NCI-H510A (cell line): ENCODE measurements around the gene NRAP.

Source experiments
- DNase-seq: peaks from one replicate; lab custom pipeline; 2025; lab: John Stamatoyannopoulos, UW

The NRAP gene

DNA sequence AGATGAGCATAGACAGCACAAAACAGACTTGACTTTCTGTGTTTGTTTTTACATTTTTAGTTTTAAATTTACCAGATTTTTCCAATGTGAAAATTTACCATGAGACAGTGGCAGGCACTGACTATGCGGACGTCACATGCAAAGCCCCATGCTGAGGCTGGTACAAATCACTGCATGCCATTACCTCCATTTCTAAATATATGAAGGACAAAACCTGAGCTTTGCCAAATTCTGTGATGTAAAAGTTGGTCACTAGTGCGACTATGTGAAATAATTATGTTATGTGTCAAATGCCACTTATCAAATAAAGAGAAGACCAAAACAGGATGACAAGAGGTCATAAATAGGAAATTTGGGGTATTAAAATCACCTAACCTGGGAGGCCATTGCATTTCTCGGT lies 22.1 kb downstream of the NRAP start:
- DNase-seq = no peak

- DNase-seq = no peak
Observed at GRCh38 chr10:113639966-113640365, 23.9 kb downstream of the NRAP start.

- DNase-seq = no peak
Observed at GRCh38 chr10:113631684-113632367, 32.0 kb downstream of the NRAP start.

- no peak for DNase-seq
Observed at GRCh38 chr10:113630929-113631533, 32.8 kb downstream of the NRAP start.

- no peak for DNase-seq
Observed at GRCh38 chr10:113628607-113629153, 35.2 kb downstream of the NRAP start.

- DNase-seq = no peak
Observed at GRCh38 chr10:113627836-113628235, 36.0 kb downstream of the NRAP start.

GRCh38 chr10:113626809-113627355 lies 37.0 kb downstream of the NRAP start:
- DNase-seq = no peak

DNA sequence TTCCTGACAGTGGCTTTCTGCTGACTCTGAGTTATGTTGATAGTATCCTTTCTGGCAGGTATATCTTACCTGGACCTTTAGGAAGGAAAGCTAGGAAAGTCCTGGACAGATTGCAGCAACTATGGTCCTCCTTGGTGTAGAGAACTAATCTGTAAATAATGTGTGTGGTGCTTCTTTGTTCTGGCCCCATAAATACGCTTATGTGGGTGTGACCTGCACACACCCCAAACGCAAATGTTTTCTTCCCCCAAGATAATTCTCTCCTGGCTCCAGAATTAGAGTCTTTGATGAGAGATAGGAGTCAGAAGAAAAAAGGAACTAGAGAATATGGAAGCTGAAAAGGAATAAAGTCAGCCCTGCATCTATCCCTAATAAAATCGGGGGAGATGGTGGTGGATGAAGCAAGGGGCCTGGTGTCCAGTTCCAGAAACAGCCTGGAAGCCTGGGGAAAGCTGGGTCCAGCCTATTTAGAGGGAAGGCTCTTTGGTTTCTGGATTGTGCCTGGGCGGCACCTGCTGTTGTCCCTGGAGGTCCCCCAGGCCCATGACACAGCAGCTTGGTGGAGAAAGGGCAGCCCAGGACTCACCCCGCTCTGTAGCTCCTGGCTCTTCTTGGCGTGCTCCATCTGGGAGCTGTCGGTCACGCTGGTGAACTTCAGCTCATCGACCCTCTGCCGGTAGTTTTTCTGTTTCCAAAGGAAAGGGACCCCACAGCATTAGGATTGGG lies 38.2 kb downstream of the NRAP start:
- DNase-seq = no peak

GRCh38 chr10:113622831-113623230 lies 41.0 kb downstream of the NRAP start:
- DNase-seq = no peak

DNA sequence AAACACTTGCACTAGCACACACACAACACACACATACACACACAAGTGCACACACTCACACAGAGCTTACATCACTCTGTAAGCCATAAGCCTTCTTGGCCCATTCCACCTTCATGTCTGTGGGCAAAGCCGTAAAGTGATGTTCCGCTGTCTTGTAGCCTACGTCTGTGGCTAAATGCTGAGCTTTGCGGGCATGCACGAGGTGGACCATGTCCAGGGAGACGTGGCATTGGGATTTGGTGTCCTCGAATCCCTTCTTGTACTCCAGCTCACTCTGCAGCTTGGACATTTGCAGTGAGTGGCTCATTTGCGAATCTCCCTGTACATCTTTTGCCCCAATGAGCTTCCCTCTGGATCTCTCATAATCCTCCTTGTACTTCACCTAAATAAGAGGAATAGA lies 42.0 kb downstream of the NRAP start:
- no peak for DNase-seq

DNA sequence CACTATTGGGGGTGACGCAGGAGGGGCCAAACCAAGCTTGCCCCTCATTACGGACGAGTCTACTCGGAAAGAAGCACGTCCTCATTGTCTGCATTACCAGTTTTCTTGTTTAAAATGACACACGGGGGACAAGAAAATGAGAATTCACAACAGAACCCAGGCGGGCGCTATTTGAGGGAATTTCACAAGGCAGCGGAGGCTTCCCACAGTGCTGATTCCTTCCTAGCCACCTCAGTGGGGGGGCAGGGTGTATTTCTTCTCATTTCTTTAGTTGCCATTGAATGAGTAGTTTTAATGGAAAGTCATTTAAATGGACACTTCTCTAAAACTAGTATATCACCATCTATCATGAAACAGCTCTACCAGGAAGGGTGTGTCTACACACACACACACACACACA lies 42.9 kb downstream of the NRAP start:
- DNase-seq = no peak

- no peak for DNase-seq
Observed at GRCh38 chr10:113620511-113620910, 43.3 kb downstream of the NRAP start.

GRCh38 chr10:113619401-113619800 lies 44.4 kb downstream of the NRAP start:
- no peak for DNase-seq

- DNase-seq = no peak
Observed at GRCh38 chr10:113618338-113618737, 45.5 kb downstream of the NRAP start.

DNA sequence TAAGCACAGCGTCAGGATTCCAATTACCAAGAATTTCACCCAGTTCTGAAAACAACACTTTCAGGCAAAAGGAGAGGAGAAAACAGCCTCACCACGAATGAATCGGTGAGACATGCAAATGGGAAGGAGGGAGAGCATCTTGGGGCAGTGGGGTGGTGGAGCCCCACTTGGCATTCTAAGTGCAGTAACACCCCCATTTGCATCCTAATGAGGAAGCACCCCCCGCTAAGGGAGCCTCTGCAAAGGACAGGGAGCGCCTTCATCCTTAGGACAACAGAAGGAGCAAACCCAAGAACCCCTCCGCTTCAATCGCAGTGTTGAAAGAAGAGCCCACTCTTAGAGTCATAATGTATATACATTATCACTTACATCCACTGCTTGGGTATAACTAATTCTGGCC lies 46.8 kb downstream of the NRAP start:
- DNase-seq = no peak

GRCh38 chr10:113616244-113617074 lies 47.4 kb downstream of the NRAP start:
- no peak for DNase-seq

- DNase-seq = no peak
Observed at GRCh38 chr10:113613977-113614690, 49.7 kb downstream of the NRAP start.

GRCh38 chr10:113613427-113613826 lies 50.4 kb downstream of the NRAP start:
- no peak for DNase-seq

DNA sequence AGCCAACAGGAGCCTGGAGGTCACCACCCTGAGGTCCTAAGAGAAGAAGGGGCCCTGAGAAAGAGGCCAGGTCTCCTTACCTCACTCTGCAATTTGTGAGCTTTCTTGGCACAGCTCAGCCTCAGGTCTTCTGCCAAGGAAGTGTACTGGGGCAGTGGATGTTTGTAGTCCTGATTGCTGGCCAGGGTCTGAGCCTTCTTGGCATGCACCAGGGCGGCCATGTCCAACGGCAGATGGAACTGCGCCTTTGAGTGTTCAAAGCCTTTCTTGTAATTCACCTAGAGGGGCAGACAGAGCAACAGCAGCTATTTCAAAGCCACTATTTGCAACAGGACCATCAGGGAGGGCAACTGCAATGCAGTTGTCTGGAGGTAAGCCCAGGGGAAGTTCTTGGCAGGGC lies 51.7 kb downstream of the NRAP start:
- no peak for DNase-seq

DNA sequence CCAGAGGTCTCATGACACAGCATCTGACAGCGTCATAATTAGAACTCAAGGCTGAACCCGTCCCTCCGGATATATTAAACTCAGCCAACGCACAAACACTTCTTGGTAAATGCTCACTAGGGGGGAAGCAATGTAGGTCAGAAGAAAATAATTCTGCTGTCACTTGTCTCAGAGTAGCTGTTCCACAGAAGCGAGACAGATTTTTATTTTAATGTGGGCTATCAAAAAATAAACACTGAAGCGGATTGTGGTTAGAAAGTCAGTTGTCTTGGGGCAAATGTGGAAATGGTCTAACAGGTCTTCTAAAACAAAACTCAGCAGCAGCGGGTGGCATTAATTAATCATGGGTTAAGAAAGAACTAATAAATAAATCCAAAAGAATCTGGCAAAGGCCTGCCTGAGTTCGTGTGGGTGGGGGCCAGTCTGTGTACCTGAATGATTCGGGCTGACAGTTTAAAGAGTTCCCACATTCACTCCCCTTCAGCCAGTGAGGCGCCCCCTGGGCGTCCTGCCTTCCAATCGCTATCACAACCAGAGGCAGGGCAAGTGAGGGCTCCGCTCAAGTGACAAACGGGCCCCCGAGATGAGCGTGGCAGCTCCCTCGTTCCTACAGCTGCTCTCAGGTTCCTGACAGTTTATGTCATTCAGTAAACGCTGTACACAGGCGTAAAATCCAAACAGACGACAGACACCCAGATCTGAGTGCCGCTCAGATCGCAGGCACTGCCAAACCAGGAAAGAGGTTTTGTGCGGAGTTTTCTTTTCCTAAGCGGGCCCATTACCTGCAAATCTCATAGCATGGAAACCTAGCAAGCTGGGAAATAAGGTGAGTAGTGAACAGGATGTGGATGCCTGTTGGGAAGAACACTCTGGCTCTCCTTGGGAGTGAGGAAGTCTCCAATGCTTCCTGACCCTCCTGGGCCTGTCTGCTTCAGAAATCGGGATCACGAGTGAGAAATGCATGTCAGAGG lies 52.9 kb downstream of the NRAP start:
- no peak for DNase-seq
